GM19025 (cell line): ENCODE results near the gene DRD3.

Experiments used
- ATAC-seq: cut with Tn5 transposase; IDR thresholded peaks from one replicate; pipeline ENCODE4 v1.9.1; 2021; ENCODE audit warnings: mild to moderate bottlenecking, low read depth, moderate library complexity; ENCODE audit not compliant: unreplicated experiment

Gene DRD3

GRCh38 chr3:114127517-114127916, 51.3 kb downstream of the DRD3 start:
- ATAC-seq = no peak

GRCh38 chr3:114126461-114126860, 52.4 kb downstream of the DRD3 start:
- ATAC-seq = no peak

GRCh38 chr3:114122027-114122709, 56.7 kb downstream of the DRD3 start:
- ATAC-seq = no peak

- no peak for ATAC-seq
These were observed 58.6 kb downstream of the DRD3 start for GRCh38 chr3:114120211-114120610.

GRCh38 chr3:114119776-114120175, 59.1 kb downstream of the DRD3 start:
- no peak for ATAC-seq

GRCh38 chr3:114115143-114115542, 63.7 kb downstream of the DRD3 start:
- no peak for ATAC-seq

- ATAC-seq = no peak
These were observed 64.1 kb downstream of the DRD3 start for GRCh38 chr3:114114719-114115118.

- ATAC-seq = no peak
These were observed 66.2 kb downstream of the DRD3 start for GRCh38 chr3:114112696-114113095.

- no peak for ATAC-seq
These were observed 67.6 kb downstream of the DRD3 start for GRCh38 chr3:114111060-114111770.

GRCh38 chr3:114110439-114110838, 68.4 kb downstream of the DRD3 start:
- no peak for ATAC-seq

- ATAC-seq = no peak
These were observed 70.7 kb downstream of the DRD3 start for GRCh38 chr3:114108137-114108536.

- no peak for ATAC-seq
These were observed 74.4 kb downstream of the DRD3 start for GRCh38 chr3:114104414-114104813.

- ATAC-seq = no peak
These were observed 75.0 kb downstream of the DRD3 start for GRCh38 chr3:114103858-114104257.

GRCh38 chr3:114103181-114103580, 75.7 kb downstream of the DRD3 start:
- no peak for ATAC-seq

GRCh38 chr3:114101101-114101500, 77.8 kb downstream of the DRD3 start:
- ATAC-seq = no peak

GRCh38 chr3:114095796-114096195, 83.1 kb downstream of the DRD3 start:
- no peak for ATAC-seq

- ATAC-seq = no peak
These were observed 85.3 kb downstream of the DRD3 start for GRCh38 chr3:114093596-114093995.

- no peak for ATAC-seq
These were observed 85.9 kb downstream of the DRD3 start for GRCh38 chr3:114093016-114093380.

- no peak for ATAC-seq
These were observed 86.5 kb downstream of the DRD3 start for GRCh38 chr3:114092151-114093015.

- no peak for ATAC-seq
These were observed 89.2 kb downstream of the DRD3 start for GRCh38 chr3:114089675-114090074.

- no peak for ATAC-seq
These were observed 92.5 kb downstream of the DRD3 start for GRCh38 chr3:114086356-114086755.
